Fibroblast of lung (primary cell): ENCODE results near the gene MSANTD4. TPM values are rescaled to one million over a fixed set of nuclear protein-coding genes. Genes with fewer than 3 reads are reported as not detected.

Source experiments
- polyA plus RNA-seq, 2 donors: library from polyadenylated mRNA; depleted of rRNA in 1 of 2; stranded (reverse) in 1 of 2; unstranded in 1 of 2; fragments of >200 nt; gene quantifications; 2 replicates each; pipeline ENCODE4 v1.2.1, GENCODE V29; 2011 to 2012; ENCODE audit warnings: missing spikeins in 1 of 2
- total RNA-seq: library from RNA; depleted of rRNA; stranded (reverse); fragments of >200 nt; gene quantifications from 2 replicates; pipeline ENCODE4 v1.2.1, GENCODE V29; 2014

MSANTD4 gene
- total and polyA plus RNA-seq, 2 donors (not counting 1 experiment from before 2014, with no cell fraction given) = 21.3 to 57.6 TPM

Other genes with a start within 250 kb of the MSANTD4 start
- 4.9 and 12.4 TPM in 2 replicates for gene KBTBD3, start 55.1 kb upstream of the MSANTD4 start, total RNA-seq
- 2.2 and 2.5 TPM in 2 replicates for gene KBTBD3, start 55.1 kb upstream of the MSANTD4 start, polyA plus RNA-seq
- gene AASDHPPT, start 55.4 kb upstream of the MSANTD4 start, total RNA-seq = 42.1 and 55.0 TPM in 2 replicates
- 34.1 and 37.9 TPM in 2 replicates for gene AASDHPPT, start 55.4 kb upstream of the MSANTD4 start, polyA plus RNA-seq